Neural cell (in vitro differentiated cells): ENCODE measurements around the gene TDP1.

ENCODE experiments used
- CTCF ChIP-seq: fragments of 450-650 bp; IDR thresholded peaks from 2 replicates; pipeline ENCODE4 v1.5.1; 2014; ENCODE audit warnings: antibody characterized with exemption, mild to moderate bottlenecking, moderate library complexity; ENCODE audit not compliant: poor library complexity, severe bottlenecking
- EP300 ChIP-seq: fragments of 450-650 bp; conservative IDR thresholded peaks from 2 replicates; pipeline ENCODE4 v1.6.1; 2014; ENCODE audit warnings: antibody characterized with exemption, mild to moderate bottlenecking, moderate library complexity; ENCODE audit not compliant: poor library complexity, severe bottlenecking
- EZH2 ChIP-seq: fragments of 200-600, 300-800 bp; shearing (Covaris generic), sonication (generic); IDR thresholded peaks from 2 replicates; pipeline ENCODE4 v1.6.1; 2014; ENCODE audit warnings: antibody characterized with exemption, low read length, borderline replicate concordance, mild to moderate bottlenecking; ENCODE audit not compliant: insufficient read depth, poor library complexity, severe bottlenecking
- POLR2AphosphoS5 ChIP-seq: IDR thresholded peaks from 2 replicates; pipeline ENCODE4 v1.6.1; 2012
- RAD21 ChIP-seq: fragments of 450-650 bp; conservative IDR thresholded peaks from 2 replicates; pipeline ENCODE4 v1.6.1; 2014; ENCODE audit warnings: antibody characterized with exemption, mild to moderate bottlenecking, moderate library complexity
- SMC3 ChIP-seq: fragments of 450-650 bp; conservative IDR thresholded peaks from 2 replicates; pipeline ENCODE4 v1.6.1; 2014; ENCODE audit warnings: antibody characterized with exemption, mild to moderate bottlenecking, moderate library complexity; ENCODE audit not compliant: poor library complexity
- TAF1 ChIP-seq: IDR thresholded peaks from 2 replicates; pipeline ENCODE4 v1.6.1; 2012; ENCODE audit warnings: low read depth
- TF ChIP-seq, protein P1 (sequence below): IDR thresholded peaks from 2 replicates; pipeline ENCODE4 v1.6.1; 2012; ENCODE audit warnings: borderline replicate concordance

DNA sequence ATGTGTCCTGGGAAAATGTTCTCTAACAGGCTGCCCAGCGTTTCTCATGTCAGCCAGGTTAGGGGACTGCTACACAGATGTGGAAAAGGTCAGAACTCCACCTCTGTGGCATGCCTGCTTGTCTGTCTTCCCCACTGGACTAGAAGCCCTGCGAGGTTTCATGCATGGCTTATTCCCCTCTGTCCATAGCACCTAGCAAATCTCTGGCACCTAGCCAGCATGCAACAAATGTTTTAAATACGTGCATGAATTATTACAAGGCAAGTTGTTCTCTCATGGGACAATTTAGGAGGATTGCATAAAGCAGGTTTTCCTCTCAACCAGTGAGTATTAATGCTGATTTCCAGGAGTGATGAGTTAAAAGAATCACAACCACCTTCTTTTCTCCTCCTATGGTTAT lies 84.7 kb downstream of the TDP1 start:
- TF ChIP-seq TAF1, result no peak
- no peak for TF ChIP-seq POLR2AphosphoS5
- TF ChIP-seq, protein P1, sequence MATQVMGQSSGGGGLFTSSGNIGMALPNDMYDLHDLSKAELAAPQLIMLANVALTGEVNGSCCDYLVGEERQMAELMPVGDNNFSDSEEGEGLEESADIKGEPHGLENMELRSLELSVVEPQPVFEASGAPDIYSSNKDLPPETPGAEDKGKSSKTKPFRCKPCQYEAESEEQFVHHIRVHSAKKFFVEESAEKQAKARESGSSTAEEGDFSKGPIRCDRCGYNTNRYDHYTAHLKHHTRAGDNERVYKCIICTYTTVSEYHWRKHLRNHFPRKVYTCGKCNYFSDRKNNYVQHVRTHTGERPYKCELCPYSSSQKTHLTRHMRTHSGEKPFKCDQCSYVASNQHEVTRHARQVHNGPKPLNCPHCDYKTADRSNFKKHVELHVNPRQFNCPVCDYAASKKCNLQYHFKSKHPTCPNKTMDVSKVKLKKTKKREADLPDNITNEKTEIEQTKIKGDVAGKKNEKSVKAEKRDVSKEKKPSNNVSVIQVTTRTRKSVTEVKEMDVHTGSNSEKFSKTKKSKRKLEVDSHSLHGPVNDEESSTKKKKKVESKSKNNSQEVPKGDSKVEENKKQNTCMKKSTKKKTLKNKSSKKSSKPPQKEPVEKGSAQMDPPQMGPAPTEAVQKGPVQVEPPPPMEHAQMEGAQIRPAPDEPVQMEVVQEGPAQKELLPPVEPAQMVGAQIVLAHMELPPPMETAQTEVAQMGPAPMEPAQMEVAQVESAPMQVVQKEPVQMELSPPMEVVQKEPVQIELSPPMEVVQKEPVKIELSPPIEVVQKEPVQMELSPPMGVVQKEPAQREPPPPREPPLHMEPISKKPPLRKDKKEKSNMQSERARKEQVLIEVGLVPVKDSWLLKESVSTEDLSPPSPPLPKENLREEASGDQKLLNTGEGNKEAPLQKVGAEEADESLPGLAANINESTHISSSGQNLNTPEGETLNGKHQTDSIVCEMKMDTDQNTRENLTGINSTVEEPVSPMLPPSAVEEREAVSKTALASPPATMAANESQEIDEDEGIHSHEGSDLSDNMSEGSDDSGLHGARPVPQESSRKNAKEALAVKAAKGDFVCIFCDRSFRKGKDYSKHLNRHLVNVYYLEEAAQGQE, result no peak
- TF ChIP-seq CTCF, result no peak
- no peak for TF ChIP-seq SMC3
- no peak for TF ChIP-seq EP300
- TF ChIP-seq RAD21, result no peak
- TF ChIP-seq EZH2, result no peak
